ENCODE data around the gene METTL26.

The METTL26 gene

GRCh38 chr16:595942-596735, 40.0 kb downstream of the METTL26 start:
- H3K4me3 ChIP-seq (replicated peaks; ENCODE audit: low read depth, low read length), result no peak overlapping the region
- peaks cover 1% of the 10 kb centered on the region for H3K36me3 ChIP-seq (ENCODE audit: control insufficient read depth, insufficient read depth, low read length)
- H3K27me3 ChIP-seq (replicated peaks; ENCODE audit: control insufficient read depth, insufficient read depth, low read length), result no peaks in the 10 kb centered on the region
- TF ChIP-seq CTCF (IDR thresholded peaks at IDR 0.05; ENCODE audit: insufficient read depth, low read length, poor library complexity, severe bottlenecking), result no peak
- no peak for DNase-seq (ENCODE audit: extremely low read depth, insufficient read length)

- H3K4me3 ChIP-seq (replicated peaks; ENCODE audit: low read depth, low read length), result no peak overlapping the region
- no peak for DNase-seq (ENCODE audit: extremely low read depth, insufficient read length)
- no peaks in the 10 kb centered on the region for H3K27me3 ChIP-seq (replicated peaks; ENCODE audit: control insufficient read depth, insufficient read depth, low read length)
- H3K36me3 ChIP-seq (ENCODE audit: control insufficient read depth, insufficient read depth, low read length), result peaks cover 1% of the 10 kb centered on the region
- no peak for TF ChIP-seq CTCF (IDR thresholded peaks at IDR 0.05; ENCODE audit: insufficient read depth, low read length, poor library complexity, severe bottlenecking)
These were observed 41.0 kb downstream of the METTL26 start for GRCh38 chr16:595094-595528.

GRCh38 chr16:593807-594206, 42.3 kb downstream of the METTL26 start:
- no peaks in the 10 kb centered on the region for H3K27me3 ChIP-seq (replicated peaks; ENCODE audit: control insufficient read depth, insufficient read depth, low read length)

GRCh38 chr16:593406-593805, 42.7 kb downstream of the METTL26 start:
- Histone ChIP-seq H3K36me3 (ENCODE audit: control insufficient read depth, insufficient read depth, low read length) (no peaks in the 10 kb centered on the region; the same call in 1 of the 2 replicates), H3K27me3 (replicated peaks; ENCODE audit: control insufficient read depth, insufficient read depth, low read length) (no peaks in the 10 kb centered on the region), H3K4me3 (replicated peaks; ENCODE audit: low read depth, low read length) (no peak overlapping the region)
- no peak for DNase-seq (ENCODE audit: extremely low read depth, insufficient read length)
- TF ChIP-seq CTCF (IDR thresholded peaks at IDR 0.05; ENCODE audit: insufficient read depth, low read length, poor library complexity, severe bottlenecking), result no peak

More at GRCh38 chr16:593807-594206, 42.3 kb downstream of the METTL26 start:
- no peak overlapping the region for H3K4me3 ChIP-seq (replicated peaks; ENCODE audit: low read depth, low read length)
- H3K36me3 ChIP-seq (ENCODE audit: control insufficient read depth, insufficient read depth, low read length), result no peaks in the 10 kb centered on the region; the same call in none of the 2 replicates
- no peak for DNase-seq (ENCODE audit: extremely low read depth, insufficient read length)
- no peak for TF ChIP-seq CTCF (IDR thresholded peaks at IDR 0.05; ENCODE audit: insufficient read depth, low read length, poor library complexity, severe bottlenecking)

- Histone ChIP-seq H3K27me3 (replicated peaks; ENCODE audit: control insufficient read depth, insufficient read depth, low read length) (no peaks in the 10 kb centered on the region), H3K4me3 (replicated peaks; ENCODE audit: low read depth, low read length) (no peak overlapping the region)
These were observed 43.4 kb downstream of the METTL26 start for GRCh38 chr16:592518-593306.

More at GRCh38 chr16:592518-593306, 43.4 kb downstream of the METTL26 start:
- DNase-seq (ENCODE audit: extremely low read depth, insufficient read length), result no peak
- no peaks in the 10 kb centered on the region; the same call in 1 of the 2 replicates for H3K36me3 ChIP-seq (ENCODE audit: control insufficient read depth, insufficient read depth, low read length)
- no peak for TF ChIP-seq CTCF (IDR thresholded peaks at IDR 0.05; ENCODE audit: insufficient read depth, low read length, poor library complexity, severe bottlenecking)

Measured in GM06990 (cell line).